Measurements from ENCODE around the gene TSPAN16. TPM values are rescaled to one million over a fixed set of nuclear protein-coding genes. Genes with fewer than 3 reads are reported as not detected.

TSPAN16 gene
- not detected for total RNA-seq
- not detected for polyA plus RNA-seq

GRCh38 chr19:11295665-11296245, at the start of gene TSPAN16:
Gene TSPAN16 (plus strand): TSS chr19:11296160. CDS start chr19:11296298, 138 bp downstream.
- no peaks in the 10 kb centered on the region for H3K36me3 ChIP-seq
- no peaks in the 10 kb centered on the region for H3K9me3 ChIP-seq
- H3K27me3 ChIP-seq: no peaks in the 10 kb centered on the region
- no peaks in the 10 kb centered on the region for H3K4me1 ChIP-seq
- no peak for TF ChIP-seq CTCF (IDR thresholded peaks at IDR 0.05)
- DNase-seq (no peak), ATAC-seq (no peak), FAIRE-seq (no peak)
- H3K4me3 ChIP-seq: no peak within 1 kb of the TSS
- WGBS, 2 donors: 80 to 90% methylated on average over 8 of the region's 8 CpGs
- no peak within 1 kb of the TSS for H3K27ac ChIP-seq
- intact Hi-C loops (cut with DNase I): loop anchor here (10.0 kb wide), 2 partner anchors 149 to 189 kb away; partner anchors contain the start of gene ELAVL3 (in 1 of the 3)

- H3K27ac ChIP-seq: no peak overlapping the region
- ATAC-seq: no peak
Observed at GRCh38 chr19:11246941-11247340, 49.0 kb upstream of the TSPAN16 start.

GRCh38 chr19:11247391-11247790, 48.6 kb upstream of the TSPAN16 start:
- WGBS, 2 donors: 91 to 97% methylated on average over 10 of the region's 10 CpGs
- ATAC-seq (no peak), DNase-seq (peak in 1 of 6 donors; percentile 17), FAIRE-seq (no peak)
- H3K4me3 ChIP-seq: no peak overlapping the region
- TF ChIP-seq CTCF (IDR thresholded peaks at IDR 0.05): no peak
- H3K27ac ChIP-seq: no peak overlapping the region
- peaks cover 0 to 32% (median 7%) of the 10 kb centered on the region in 3 donors for H3K36me3 ChIP-seq
- no peaks in the 10 kb centered on the region for H3K27me3 ChIP-seq
- no peaks in the 10 kb centered on the region for H3K9me3 ChIP-seq
- no peaks in the 10 kb centered on the region for H3K4me1 ChIP-seq
- intact Hi-C loops (cut with DNase I): no loop called here

More at GRCh38 chr19:11246941-11247340, 49.0 kb upstream of the TSPAN16 start:
- DNase-seq (no peak), FAIRE-seq (no peak)
- intact Hi-C loops (cut with DNase I): no loop called here
- no peaks in the 10 kb centered on the region for H3K4me1 ChIP-seq
- H3K36me3 ChIP-seq: peaks cover 0 to 32% (median 7%) of the 10 kb centered on the region in 3 donors
- H3K4me3 ChIP-seq: no peak overlapping the region
- TF ChIP-seq CTCF (IDR thresholded peaks at IDR 0.05): no peak
- no peaks in the 10 kb centered on the region for H3K9me3 ChIP-seq
- WGBS, 2 donors: 88 to 92% methylated on average over 9 to 11 of the region's 11 CpGs
- no peaks in the 10 kb centered on the region for H3K27me3 ChIP-seq

- intact Hi-C loops (cut with DNase I): no loop called here
- ATAC-seq (no peak), DNase-seq (no peak), FAIRE-seq (no peak)
- Histone ChIP-seq H3K36me3 (peaks cover 0 to 36% (median 7%) of the 10 kb centered on the region in 3 donors), H3K9me3 (no peaks in the 10 kb centered on the region), H3K4me3 (no peak overlapping the region), H3K4me1 (no peaks in the 10 kb centered on the region), H3K27me3 (no peaks in the 10 kb centered on the region), H3K27ac (no peak overlapping the region)
- 83 to 90% methylated on average over 14 of the region's 14 CpGs for WGBS, 2 donors
- no peak for TF ChIP-seq CTCF (IDR thresholded peaks at IDR 0.05)
Observed at GRCh38 chr19:11247934-11248333, 48.0 kb upstream of the TSPAN16 start.

- no peak for FAIRE-seq
- WGBS, 2 donors: 93 to 99% methylated on average over 2 of the region's 2 CpGs
- DNase-seq: no peak
- Histone ChIP-seq H3K4me1 (no peaks in the 10 kb centered on the region), H3K27ac (no peak overlapping the region), H3K27me3 (no peaks in the 10 kb centered on the region), H3K9me3 (no peaks in the 10 kb centered on the region), H3K36me3 (peaks cover 0 to 36% (median 7%) of the 10 kb centered on the region in 3 donors), H3K4me3 (no peak overlapping the region)
- no peak for TF ChIP-seq CTCF (IDR thresholded peaks at IDR 0.05)
- no peak for ATAC-seq
- intact Hi-C loops (cut with DNase I): no loop called here
Observed at GRCh38 chr19:11248852-11249251, 47.1 kb upstream of the TSPAN16 start.

Measured in pancreas (tissue), 10 donors.